ENCODE data around the gene TMPRSS7. TPM values are rescaled to one million over a fixed set of nuclear protein-coding genes. Genes with fewer than 3 reads are reported as not detected.
A peak's percentile ranks its signal among the peaks of the same experiment; 100 is the strongest.

The TMPRSS7 gene
- total RNA-seq, 1 donor from 2014 or later: not detected

DNA sequence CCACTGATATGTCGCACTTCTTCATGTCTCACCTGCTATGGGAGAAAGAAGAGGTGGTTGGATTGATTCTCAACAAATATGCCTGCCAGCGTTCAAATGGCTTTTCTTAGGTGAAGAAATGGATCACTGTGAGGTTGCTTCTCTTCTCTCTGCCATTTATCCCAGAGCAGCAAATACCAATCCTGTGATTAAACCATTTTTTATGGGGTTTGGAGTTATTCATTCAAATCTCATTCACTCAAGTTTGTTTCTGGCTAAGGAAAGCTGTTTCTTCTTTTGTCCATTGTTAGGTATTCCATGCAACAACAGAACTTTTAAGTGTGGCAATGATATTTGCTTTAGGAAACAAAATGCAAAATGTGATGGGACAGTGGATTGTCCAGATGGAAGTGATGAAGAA, 39.5 kb downstream of the TMPRSS7 start:
- TF ChIP-seq, protein P1, sequence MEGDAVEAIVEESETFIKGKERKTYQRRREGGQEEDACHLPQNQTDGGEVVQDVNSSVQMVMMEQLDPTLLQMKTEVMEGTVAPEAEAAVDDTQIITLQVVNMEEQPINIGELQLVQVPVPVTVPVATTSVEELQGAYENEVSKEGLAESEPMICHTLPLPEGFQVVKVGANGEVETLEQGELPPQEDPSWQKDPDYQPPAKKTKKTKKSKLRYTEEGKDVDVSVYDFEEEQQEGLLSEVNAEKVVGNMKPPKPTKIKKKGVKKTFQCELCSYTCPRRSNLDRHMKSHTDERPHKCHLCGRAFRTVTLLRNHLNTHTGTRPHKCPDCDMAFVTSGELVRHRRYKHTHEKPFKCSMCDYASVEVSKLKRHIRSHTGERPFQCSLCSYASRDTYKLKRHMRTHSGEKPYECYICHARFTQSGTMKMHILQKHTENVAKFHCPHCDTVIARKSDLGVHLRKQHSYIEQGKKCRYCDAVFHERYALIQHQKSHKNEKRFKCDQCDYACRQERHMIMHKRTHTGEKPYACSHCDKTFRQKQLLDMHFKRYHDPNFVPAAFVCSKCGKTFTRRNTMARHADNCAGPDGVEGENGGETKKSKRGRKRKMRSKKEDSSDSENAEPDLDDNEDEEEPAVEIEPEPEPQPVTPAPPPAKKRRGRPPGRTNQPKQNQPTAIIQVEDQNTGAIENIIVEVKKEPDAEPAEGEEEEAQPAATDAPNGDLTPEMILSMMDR (conservative IDR thresholded peaks at IDR 0.05): no peak
- Mint-ChIP-seq H3K27me3 (ENCODE audit: low read depth) (no peaks in the 10 kb centered on the region), H3K27ac (ENCODE audit: unreplicated experiment) (no peak overlapping the region), H3K4me3 (no peak overlapping the region), H3K9me3 (no peaks in the 10 kb centered on the region), H3K4me1 (peaks cover 17% of the 10 kb centered on the region), H3K36me3 (ENCODE audit: low read depth) (no peaks in the 10 kb centered on the region)
- no peak for DNase-seq (ENCODE audit: low read depth, low spot score)

DNA sequence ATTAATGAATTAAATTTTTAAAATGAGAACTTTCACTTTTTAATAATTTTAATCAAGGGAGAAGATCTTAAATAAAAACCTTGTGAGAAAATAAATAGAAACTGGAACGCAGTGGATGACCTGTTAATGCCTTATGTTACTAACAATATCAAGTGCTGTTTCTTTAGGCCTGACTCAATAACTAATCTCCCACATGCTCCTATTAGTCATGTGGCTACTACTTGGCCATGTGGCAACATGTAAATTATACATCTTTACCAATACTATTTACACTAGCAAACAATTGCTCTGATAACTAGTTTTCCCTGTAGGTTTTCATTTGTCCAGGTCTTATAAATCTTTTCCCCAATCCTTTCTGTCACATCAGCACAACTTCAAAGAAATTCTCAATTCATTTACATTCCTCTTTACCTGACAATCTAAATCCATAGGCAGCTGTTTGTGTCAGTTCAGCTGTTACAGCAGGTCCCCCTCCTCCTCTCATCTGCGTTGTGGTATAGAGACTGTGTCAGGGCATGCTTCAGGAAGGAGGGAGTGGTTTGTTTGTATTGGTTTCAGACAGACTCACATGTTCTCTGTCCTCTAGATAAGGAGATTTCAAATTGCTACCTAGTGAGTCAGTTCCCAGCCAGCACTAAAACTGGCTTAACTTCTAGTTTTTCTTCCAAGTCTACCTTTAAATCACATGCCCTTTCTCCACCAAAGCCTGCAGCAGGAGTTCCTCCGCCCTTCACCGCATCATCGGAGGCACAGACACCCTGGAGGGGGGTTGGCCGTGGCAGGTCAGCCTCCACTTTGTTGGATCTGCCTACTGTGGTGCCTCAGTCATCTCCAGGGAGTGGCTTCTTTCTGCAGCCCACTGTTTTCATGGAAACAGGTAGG, 40.3 kb downstream of the TMPRSS7 start:
- H3K36me3 Mint-ChIP-seq (ENCODE audit: low read depth): no peaks in the 10 kb centered on the region
- no peaks in the 10 kb centered on the region for H3K9me3 Mint-ChIP-seq
- H3K27me3 Mint-ChIP-seq (ENCODE audit: low read depth): no peaks in the 10 kb centered on the region
- no peak overlapping the region for H3K4me3 Mint-ChIP-seq
- peaks cover 17% of the 10 kb centered on the region for H3K4me1 Mint-ChIP-seq
- H3K27ac Mint-ChIP-seq (ENCODE audit: unreplicated experiment): no peak overlapping the region
- TF ChIP-seq, protein P1 (conservative IDR thresholded peaks at IDR 0.05): no peak
- no peak for DNase-seq (ENCODE audit: low read depth, low spot score)

DNA sequence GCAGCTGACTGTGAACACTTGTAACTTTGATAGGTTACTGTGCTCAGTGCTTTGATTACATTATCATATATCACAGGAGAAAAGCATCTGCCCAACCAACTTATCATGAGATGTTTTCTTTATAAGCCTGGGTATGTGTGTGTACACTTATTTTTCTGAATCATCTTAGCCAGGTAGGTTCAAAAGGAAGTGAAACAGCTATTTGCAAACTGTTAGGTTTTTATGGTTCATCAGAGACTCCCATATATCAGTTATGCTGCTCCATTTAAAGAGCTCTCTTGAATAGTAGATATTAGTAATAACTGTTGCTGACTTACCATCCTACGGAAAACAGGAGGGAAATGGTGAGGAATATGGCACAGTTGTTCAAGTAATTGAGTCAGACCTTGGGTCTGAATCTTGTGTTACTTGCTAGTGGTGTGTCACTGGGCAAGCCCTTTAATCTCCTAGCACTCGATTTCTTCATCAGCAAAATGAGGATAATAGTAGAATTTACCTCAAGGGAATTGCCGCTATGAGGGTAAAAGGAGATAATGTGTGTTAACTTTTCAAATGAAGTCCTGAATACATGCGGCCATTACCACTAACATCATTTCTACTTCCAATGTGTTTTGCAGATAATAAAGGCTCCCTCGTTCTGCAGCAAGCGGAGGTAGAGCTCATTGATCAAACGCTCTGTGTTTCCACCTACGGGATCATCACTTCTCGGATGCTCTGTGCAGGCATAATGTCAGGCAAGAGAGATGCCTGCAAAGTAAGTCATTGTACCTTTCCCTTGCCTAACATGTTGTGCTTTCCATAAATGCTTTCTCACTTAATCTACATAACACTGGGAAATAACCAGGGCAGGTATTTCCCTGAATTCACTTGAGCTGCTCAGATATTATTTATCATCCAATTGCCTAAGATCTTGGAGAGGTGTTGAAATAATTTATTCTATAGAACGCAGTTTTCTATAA, 43.9 kb downstream of the TMPRSS7 start:
- Mint-ChIP-seq H3K4me1 (peaks cover 17% of the 10 kb centered on the region), H3K4me3 (no peak overlapping the region), H3K27ac (ENCODE audit: unreplicated experiment) (no peak overlapping the region), H3K36me3 (ENCODE audit: low read depth) (no peaks in the 10 kb centered on the region), H3K9me3 (no peaks in the 10 kb centered on the region), H3K27me3 (ENCODE audit: low read depth) (no peaks in the 10 kb centered on the region)
- TF ChIP-seq, protein P1 (conservative IDR thresholded peaks at IDR 0.05): no peak
- DNase-seq (ENCODE audit: low read depth, low spot score): no peak

DNA sequence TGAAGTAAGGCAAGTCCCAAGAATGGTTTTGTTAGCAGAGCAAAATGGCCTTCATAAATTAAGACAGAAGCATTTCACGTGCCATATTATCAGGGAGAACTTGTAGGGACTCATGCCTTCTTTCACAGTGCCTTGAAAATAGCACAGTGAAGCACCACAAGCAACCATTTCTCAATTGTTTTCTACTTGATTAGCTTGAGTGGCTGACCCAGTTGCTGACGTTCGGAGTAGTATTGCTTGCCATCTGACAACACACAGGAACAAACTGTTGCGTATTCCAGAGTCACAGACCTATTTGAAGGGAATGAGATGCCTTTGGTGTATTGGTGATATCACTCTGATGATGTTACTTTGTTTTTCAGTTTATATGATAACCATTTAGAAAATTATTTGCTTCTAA, 48.7 kb downstream of the TMPRSS7 start:
- Mint-ChIP-seq H3K36me3 (ENCODE audit: low read depth) (no peaks in the 10 kb centered on the region), H3K4me3 (no peak overlapping the region), H3K27me3 (ENCODE audit: low read depth) (peaks cover 40% of the 10 kb centered on the region), H3K27ac (ENCODE audit: unreplicated experiment) (no peak overlapping the region), H3K4me1 (peaks cover 27% of the 10 kb centered on the region), H3K9me3 (no peaks in the 10 kb centered on the region)
- no peak for DNase-seq (ENCODE audit: low read depth, low spot score)
- TF ChIP-seq, protein P1 (conservative IDR thresholded peaks at IDR 0.05): no peak

DNA sequence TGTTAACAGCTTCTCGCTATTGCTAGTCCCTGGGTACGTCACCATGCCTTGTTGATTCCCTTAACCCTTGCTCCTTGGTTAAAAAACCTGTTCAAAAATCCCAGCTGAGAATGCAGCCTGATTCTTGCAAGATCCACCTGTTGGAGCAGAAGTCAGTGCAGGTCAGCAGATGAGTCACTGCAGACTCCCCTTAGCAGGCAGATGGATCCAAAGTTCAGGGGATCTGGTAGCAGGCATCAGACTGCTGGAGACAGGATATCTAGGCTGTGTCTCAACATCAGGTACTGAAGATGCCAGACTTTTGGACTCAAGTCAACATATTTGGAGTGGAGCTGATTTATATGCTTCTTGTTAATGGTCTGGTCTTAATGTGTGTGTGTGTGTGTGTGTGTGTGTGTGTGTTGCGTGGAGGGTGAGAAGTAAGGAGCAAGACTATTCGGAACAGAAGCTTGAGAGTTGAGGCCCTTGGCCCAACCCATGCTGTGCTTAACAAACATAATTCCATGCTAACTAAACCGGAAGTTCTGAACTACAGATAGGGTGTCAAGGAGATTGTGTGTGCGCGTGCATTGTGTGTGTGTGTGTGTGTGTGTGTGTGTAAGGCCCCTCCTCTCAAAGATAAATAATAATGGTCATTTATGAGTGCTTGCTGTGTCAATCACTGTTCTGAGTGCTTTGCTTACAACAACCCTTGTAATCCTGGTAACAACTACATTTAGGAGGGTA, 50.6 kb downstream of the TMPRSS7 start:
- TF ChIP-seq, protein P1 (conservative IDR thresholded peaks at IDR 0.05): no peak
- DNase-seq (ENCODE audit: low read depth, low spot score): no peak
- Mint-ChIP-seq H3K4me1 (peaks cover 41% of the 10 kb centered on the region), H3K36me3 (ENCODE audit: low read depth) (no peaks in the 10 kb centered on the region), H3K27me3 (ENCODE audit: low read depth) (peaks cover 41% of the 10 kb centered on the region), H3K9me3 (no peaks in the 10 kb centered on the region), H3K4me3 (peak overlapping the region; percentile 92), H3K27ac (ENCODE audit: unreplicated experiment) (no peak overlapping the region)

All from neural crest cell (in vitro differentiated cells).